Measurements from ENCODE around the gene CDKN2A. TPM values are rescaled to one million over a fixed set of nuclear protein-coding genes. Genes with fewer than 3 reads are reported as not detected.

Gene CDKN2A
- polyA plus RNA-seq, 1 experiment: 29.7 TPM

GRCh38 chr9:22008717-22009505, 14.7 kb upstream of the CDKN2A start, which contains the start of gene CDKN2B:
TSS of gene CDKN2B (minus strand) at chr9:22009305. CDS start at chr9:22008953, 352 bp downstream.
- Histone ChIP-seq H3K27ac (ENCODE audit: low read depth, low read length) (peak within 1 kb of the TSS; percentile 95), H3K27me3 (ENCODE audit: control insufficient read depth, insufficient read depth, low read length) (no peaks in the 10 kb centered on the region), H3K4me3 (ENCODE audit: low read depth, low read length) (peak within 1 kb of the TSS; percentile 83), H3K9me3 (ENCODE audit: control insufficient read depth, insufficient read depth, low read length) (no peaks in the 10 kb centered on the region)
- ChIA-PET CTCF (interaction anchor here (0.6 to 6.4 kb wide), 75 partner anchors 8 to 773 kb away, joined by 3 to 192 read pairs (median 5); partner anchors contain the start of genes CDKN2A and CDKN2B-AS1), POLR2A (interaction anchor here (0.6 to 2.6 kb wide), 20 partner anchors 11 to 235 kb away, joined by 3 to 15 read pairs (median 4); partner anchors contain the start of genes CDKN2A, CDKN2B-AS1 and MTAP)
- peak; percentile 86 for TF ChIP-seq CTCF (IDR thresholded peaks at IDR 0.05; ENCODE audit: low read depth, low read length)
- peak; percentile 92 for DNase-seq (ENCODE audit: low read depth, low spot score)

GRCh38 chr9:22008384-22008716, 14.2 kb upstream of the CDKN2A start:
- POLR2A ChIA-PET: interaction anchor here (0.9 to 2.6 kb wide), 14 partner anchors 14 to 235 kb away, joined by 3 to 15 read pairs (median 4); partner anchors contain the start of genes CDKN2A, CDKN2B-AS1 and MTAP
- CTCF ChIA-PET: interaction anchor here (0.6 to 6.4 kb wide), 84 partner anchors 8 to 773 kb away, joined by 3 to 192 read pairs (median 5); partner anchors contain the start of genes CDKN2A and CDKN2B-AS1

GRCh38 chr9:22005702-22006606, 11.8 kb upstream of the CDKN2A start:
- H3K9me3 ChIP-seq (ENCODE audit: control insufficient read depth, insufficient read depth, low read length): no peaks in the 10 kb centered on the region
- peak overlapping the region; percentile 52 for H3K4me3 ChIP-seq (ENCODE audit: low read depth, low read length)
- ChIA-PET POLR2A (no interaction called here), CTCF (interaction anchor here (3.5 to 6.4 kb wide), 4 partner anchors 14 to 232 kb away, joined by 69 to 192 read pairs (median 128); partner anchors contain the start of genes CDKN2A and CDKN2B-AS1)
- 0 out of 2 replicates have a peak, but pooled peaks have one; percentile 2 for TF ChIP-seq CTCF (IDR thresholded peaks at IDR 0.05; ENCODE audit: low read depth, low read length)
- H3K27me3 ChIP-seq (ENCODE audit: control insufficient read depth, insufficient read depth, low read length): no peaks in the 10 kb centered on the region
- H3K27ac ChIP-seq (ENCODE audit: low read depth, low read length): peak overlapping the region; percentile 33
- no peak for DNase-seq (ENCODE audit: low read depth, low spot score)

More at GRCh38 chr9:22008384-22008716, 14.2 kb upstream of the CDKN2A start:
- H3K27ac ChIP-seq (ENCODE audit: low read depth, low read length): no peak overlapping the region
- no peak for TF ChIP-seq CTCF (IDR thresholded peaks at IDR 0.05; ENCODE audit: low read depth, low read length)
- DNase-seq (ENCODE audit: low read depth, low spot score): no peak
- H3K4me3 ChIP-seq (ENCODE audit: low read depth, low read length): peak overlapping the region; percentile 83
- H3K9me3 ChIP-seq (ENCODE audit: control insufficient read depth, insufficient read depth, low read length): no peaks in the 10 kb centered on the region
- no peaks in the 10 kb centered on the region for H3K27me3 ChIP-seq (ENCODE audit: control insufficient read depth, insufficient read depth, low read length)

GRCh38 chr9:22005021-22005701, 11.0 kb upstream of the CDKN2A start:
- no peaks in the 10 kb centered on the region for H3K27me3 ChIP-seq (ENCODE audit: control insufficient read depth, insufficient read depth, low read length)
- CTCF ChIA-PET: interaction anchor here (1.0 kb wide), 1 partner anchor 234 kb away, joined by 3 read pairs; no protein-coding TSS in a partner anchor
- peak overlapping the region; percentile 52 for H3K4me3 ChIP-seq (ENCODE audit: low read depth, low read length)
- DNase-seq (ENCODE audit: low read depth, low spot score): no peak
- H3K27ac ChIP-seq (ENCODE audit: low read depth, low read length): peak overlapping the region; percentile 33
- POLR2A ChIA-PET: no interaction called here
- peak; percentile 25; the same call in 1 of the 2 replicates for TF ChIP-seq CTCF (IDR thresholded peaks at IDR 0.05; ENCODE audit: low read depth, low read length)
- no peaks in the 10 kb centered on the region for H3K9me3 ChIP-seq (ENCODE audit: control insufficient read depth, insufficient read depth, low read length)
